Skeletal muscle cell (primary cell): ENCODE measurements around the gene SARNP.
"Not testable (repeated sequence)": the region's sequence is repeated elsewhere in the genome, so short reads cannot be mapped to it uniquely, and the experiment has no call there.

Experiments used
- DNase-seq: peaks from one replicate; pipeline ENCODE4 v3.0.0-alpha.2; 2010; ENCODE audit warnings: low read depth
- H3K4me3 ChIP-seq: 2 replicates; pipeline ENCODE4 v1.5.1; 2011; ENCODE audit warnings: low read depth, mild to moderate bottlenecking, control low read depth, low read length, moderate library complexity

The SARNP gene, protein sequence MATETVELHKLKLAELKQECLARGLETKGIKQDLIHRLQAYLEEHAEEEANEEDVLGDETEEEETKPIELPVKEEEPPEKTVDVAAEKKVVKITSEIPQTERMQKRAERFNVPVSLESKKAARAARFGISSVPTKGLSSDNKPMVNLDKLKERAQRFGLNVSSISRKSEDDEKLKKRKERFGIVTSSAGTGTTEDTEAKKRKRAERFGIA

DNA sequence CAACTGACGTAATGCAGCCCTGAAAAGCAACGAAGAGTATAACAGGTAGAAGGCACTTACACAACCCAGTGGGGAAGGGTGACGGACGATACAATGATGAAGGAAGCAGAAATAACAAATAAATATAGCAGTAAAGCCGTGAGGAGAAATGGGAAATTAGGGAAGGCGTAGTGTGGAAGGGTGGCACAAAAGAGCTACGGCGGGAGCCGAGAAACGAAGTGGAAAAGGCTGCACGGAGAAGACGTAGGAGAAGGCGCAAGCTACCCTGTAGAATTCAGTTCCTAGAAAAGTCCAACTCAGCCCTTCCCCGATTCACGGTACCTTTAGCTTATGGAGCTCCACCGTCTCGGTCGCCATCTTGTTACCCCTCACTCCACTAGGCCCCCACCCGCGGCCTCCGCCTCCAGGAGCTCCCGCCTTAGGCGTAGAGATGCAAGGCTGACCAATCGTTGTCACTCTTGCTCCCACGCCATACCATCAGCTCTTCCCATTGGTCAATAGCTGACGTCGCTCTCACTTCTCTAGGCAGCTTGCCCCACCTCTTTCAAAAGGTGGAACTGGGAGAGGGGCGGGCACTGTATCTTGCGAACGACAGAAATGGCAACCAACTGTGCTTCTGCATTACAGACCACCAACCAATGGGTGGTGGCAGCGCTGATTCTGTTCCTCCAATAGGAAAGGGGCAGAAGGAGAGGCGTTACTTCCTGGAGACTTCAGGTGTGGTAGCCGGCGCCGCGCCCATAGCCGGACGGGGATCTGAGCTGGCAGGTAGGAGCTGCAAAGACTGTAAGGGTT is at the start of gene SARNP, which contains the start of gene ORMDL2:
TSS of gene SARNP (minus strand) at position 380 of the 795 bp plus-strand sequence. CDS start at position 357, 23 bp downstream.
TSS of gene ORMDL2 (plus strand) at position 697 of the 795 bp plus-strand sequence. CDS start 959 bp downstream, outside the sequence.
- peak within 1 kb of the TSS; percentile 60 for H3K4me3 ChIP-seq

DNA sequence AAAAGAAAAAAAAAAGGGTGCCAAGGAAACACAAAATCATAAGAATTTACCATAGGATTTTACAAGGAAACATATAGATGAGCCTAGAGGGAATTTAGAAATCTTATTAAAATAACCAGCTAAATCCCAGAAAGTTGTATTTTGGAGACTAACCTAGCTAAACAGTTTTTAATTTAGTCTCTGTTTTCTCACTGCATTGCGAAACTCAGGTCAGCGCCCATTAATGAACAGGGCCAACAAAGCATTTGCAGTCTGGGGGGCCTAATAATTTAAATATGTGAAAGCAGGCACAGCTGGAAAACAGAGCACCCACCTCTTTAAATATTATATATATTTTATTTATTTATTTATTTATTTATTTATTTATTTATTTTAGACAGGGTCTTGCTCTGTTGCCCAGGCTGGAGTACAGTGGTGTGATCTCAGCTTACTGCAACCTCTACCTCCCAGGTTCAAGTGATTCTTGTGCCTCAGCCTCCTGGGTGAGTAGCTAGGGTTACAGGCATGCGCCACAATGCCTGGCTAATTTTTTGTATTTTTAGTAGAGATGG is 49.0 kb upstream of the SARNP start:
- H3K4me3 ChIP-seq, DNase-seq: not testable (repeated sequence)

More for the DNA sequence above, at the start of gene SARNP, which contains the start of gene ORMDL2:
- peak; percentile 99 for DNase-seq

DNA sequence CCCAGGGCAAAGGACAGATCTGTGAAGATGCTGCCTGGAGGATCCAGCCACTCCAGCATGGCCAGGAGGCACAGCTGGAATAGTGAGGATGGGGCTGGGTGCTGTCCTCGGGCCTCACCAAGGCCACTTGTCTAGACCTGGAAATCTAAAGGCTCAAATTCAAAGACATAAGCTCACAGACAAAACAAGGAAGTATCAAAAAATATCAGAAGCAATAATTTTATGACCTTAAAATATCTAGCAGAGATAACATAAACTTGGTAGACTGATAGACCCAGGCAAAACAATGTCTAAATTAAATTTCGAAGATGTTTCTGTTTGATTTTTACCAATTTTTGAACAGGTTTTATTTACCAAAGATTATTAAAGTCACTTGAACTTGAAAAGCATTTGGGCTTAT is 47.8 kb upstream of the SARNP start:
- DNase-seq = no peak
- no peak overlapping the region for H3K4me3 ChIP-seq

DNA sequence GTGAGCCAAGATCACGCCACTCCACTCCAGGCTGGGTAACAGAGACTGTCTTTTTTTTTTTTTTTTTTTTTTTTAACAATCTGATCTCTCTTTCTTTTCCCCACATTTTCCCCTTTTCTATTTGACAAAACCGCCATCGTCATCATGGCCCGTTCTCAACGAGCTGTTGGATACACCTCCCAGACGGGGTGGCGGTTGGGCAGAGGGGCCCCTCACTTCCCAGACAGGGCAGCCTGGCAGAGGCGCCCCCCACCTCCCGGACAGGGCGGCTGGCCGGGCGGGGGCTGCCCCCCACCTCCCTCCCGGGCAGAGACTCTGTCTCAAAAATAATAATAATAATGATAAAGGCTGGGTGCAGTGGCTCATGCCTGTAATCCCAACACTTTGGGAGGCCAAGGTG is 45.4 kb upstream of the SARNP start:
- DNase-seq, H3K4me3 ChIP-seq: not testable (repeated sequence)

DNA sequence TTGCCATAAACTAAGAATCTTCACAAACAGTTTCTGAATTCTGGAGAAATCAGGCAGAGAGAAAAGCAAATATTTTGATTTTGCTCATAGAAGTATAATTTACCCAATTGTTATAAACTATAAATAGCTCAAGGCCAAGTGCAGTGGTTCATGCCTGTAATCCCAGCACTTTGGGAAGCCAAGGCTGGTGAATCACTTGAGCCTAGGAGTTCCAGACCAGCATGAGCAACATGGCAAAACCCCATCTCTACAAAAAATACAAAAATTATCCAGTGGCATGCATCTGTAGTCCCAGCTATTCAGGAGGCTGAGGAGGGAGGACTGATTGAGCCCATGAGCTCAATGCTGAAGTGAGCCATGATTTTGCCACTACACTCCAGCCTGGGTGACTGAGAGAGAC is 44.8 kb upstream of the SARNP start:
- H3K4me3 ChIP-seq = no peak overlapping the region
- DNase-seq = no peak

DNA sequence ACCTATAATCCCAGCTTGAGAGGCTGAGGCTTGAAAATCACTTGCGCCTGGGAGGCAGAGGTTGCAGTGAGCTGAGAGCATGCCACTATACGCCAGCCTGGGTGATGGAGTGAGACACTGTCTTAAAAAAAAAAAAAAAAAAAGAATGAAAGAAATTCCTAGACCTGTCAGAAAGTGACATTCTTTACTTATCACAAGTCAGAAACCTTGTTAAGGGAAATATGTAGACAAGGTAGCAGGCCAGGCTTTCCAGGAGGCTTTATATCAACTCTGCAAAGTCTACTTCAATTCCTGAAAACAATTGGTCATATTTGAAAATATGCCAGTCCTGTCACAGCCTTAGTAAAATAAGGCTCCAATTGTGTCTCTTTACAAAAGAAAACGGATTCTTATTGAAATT is 44.3 kb upstream of the SARNP start:
- DNase-seq = no peak

DNA sequence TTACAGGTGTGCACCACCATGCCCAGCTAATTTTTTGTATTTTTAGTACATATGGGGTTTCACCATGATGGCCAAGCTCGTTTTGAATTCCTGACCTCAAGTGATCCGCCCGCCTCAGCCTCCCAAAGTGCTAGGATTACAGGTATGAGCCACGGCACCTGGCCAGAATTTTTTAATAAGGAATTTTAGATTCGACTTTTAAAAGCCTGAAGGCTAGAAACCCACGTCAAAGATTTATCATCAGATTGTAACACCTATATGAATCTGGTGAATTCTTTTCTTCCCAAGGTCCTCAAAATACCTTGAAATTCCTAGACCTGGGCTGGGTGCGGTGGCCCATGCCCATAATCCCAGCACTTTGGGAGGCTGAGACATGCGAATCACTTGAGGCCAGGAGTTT is 43.9 kb upstream of the SARNP start:
- no peak for DNase-seq
- no peak overlapping the region for H3K4me3 ChIP-seq

More for the DNA sequence above, 44.3 kb upstream of the SARNP start:
- no peak overlapping the region for H3K4me3 ChIP-seq

DNA sequence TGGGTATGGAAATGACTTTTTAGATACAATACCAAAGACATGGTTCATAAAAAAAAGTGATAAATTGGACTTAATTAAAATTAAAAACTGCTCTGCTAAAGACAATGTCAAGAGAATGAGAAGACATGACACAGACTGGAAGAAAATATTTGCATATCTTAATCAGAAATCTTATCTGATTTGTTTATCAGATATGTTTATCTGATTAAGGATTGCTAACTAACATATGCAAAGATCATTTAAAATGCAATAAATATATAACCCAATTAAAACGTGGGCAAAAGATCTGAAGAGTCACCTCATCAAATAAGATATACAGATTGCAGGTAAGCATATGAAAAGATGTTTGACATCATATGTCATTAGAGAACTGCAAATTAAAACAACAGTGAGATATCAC is 35.2 kb upstream of the SARNP start:
- DNase-seq = no peak
- no peak overlapping the region for H3K4me3 ChIP-seq

DNA sequence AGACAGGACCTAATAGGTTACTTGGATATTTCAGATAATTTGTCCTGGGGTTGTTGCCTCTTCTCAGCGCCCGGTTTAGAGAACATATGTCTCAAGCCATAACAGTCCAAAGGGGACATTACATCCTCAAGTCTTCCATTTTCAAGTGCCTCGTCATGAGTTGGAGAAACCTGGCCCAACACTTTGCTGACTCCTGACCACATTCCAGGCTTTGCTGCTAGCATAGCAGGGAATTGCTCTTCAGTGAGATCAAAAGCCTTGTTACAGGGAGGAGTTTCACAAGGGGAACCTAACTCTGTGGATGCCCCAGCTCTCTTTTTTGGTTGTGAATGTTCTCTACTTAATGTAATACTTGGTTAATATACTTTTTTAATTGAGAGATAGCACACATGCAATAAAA is 33.4 kb upstream of the SARNP start:
- peak; percentile 41 for DNase-seq
- H3K4me3 ChIP-seq = no peak overlapping the region

DNA sequence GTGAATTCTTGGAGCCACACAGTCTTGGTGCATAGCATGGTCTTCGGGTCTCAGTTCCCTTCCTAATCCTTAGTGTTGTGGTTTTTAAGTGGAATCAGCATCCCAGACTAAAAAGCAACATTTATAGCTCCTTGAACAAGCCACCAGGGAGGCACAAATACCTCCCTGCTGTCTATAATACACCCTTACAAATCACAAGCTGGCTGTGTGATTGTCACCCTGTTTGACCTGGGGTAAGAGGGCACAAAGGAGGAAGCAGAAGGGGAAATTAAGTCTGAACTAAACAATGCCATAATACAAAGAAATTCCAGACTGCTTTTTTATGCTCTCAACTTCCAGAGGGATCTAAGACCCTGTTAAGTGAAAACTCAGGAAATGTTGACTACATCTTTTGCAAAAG is 32.9 kb upstream of the SARNP start:
- H3K4me3 ChIP-seq = no peak overlapping the region
- no peak for DNase-seq

DNA sequence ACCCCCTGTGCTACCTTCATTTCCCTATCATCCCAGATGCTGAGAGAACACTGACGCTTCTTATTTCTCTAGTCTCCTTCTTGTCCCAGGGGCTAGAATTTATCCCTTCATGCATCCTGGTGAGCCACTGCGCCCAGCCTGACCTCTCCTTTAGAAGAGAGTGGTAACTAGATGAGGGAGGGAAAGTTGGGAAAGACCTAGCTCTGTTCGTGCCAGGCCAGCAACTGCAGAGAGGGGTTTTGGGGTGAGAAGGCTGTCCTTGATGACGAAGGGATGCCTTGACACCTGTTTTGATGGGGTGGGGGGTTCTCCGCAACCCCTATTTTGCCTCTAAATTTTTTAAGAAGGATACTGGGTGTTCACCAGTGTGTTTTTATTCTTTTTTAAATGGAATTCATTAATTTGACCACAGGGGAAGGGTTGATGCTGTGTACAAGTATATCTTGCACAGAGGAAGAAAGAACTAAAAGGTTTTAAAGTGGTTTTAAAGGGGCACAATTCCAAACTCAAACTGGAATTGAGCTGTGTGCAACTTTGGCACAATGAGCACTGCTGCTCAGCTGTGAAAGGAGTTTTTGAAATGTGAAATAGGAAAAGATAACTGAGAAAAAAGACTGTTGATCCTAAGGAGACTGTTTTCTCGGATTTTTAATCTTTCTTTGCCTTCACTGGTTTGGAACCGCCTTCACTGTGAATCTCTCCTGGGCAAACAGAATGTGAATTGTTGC is 32.3 kb upstream of the SARNP start:
- no peak for DNase-seq
- no peak overlapping the region for H3K4me3 ChIP-seq

DNA sequence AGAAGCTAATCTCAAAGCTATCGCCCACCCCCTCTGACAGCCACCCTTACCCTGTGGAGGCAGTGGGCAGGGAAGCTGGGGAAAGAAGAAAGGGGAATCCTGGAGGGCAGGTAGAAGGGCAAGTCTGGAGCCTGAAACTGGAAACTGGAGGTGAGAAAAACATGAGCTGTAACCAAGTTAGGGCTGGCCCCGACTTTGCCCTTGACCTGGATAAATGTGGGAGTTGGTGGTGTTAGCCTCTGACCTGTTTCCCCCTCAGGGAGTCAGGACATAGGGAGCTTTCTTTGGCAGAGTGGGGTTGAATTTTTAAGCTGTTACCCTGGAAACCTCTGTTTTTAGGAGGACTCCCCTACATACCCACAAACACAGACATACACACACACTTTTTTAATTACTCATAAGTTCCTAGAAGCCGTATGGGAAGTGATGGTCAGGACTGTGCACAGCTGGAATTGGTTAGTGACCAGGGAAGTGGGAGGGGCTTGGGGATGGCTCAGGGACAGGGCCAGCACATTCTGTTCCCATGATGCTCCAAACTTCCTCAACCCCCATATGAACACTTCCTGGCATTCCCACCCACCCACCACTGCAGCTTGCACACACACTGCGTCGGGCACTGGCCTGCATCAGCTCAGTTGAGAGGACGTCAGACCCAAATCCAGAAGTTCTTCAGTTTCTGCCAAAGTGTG is 30.2 kb upstream of the SARNP start:
- peak overlapping the region; percentile 5 for H3K4me3 ChIP-seq
- DNase-seq = peak; percentile 100

DNA sequence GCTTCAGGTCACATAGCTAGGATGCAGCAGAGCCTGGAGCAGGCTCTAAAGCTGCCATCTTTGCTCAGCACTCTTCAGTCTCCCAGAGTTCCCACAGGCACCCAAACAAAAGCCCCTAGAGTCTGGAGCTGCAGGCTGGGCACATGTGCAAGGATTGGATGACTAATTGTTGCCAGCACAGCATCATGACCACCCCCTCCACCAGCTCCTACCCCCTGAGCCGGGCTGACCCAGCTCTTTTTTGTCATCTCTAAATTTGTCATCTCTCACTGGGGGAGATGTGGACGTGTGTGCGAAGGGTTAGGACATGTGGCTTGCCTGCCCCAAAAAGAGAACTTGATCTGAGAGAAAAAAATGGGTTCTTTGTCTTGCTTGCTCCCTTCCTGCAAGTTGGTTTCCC is 29.5 kb upstream of the SARNP start:
- DNase-seq = peak; percentile 88
- no peak overlapping the region for H3K4me3 ChIP-seq

DNA sequence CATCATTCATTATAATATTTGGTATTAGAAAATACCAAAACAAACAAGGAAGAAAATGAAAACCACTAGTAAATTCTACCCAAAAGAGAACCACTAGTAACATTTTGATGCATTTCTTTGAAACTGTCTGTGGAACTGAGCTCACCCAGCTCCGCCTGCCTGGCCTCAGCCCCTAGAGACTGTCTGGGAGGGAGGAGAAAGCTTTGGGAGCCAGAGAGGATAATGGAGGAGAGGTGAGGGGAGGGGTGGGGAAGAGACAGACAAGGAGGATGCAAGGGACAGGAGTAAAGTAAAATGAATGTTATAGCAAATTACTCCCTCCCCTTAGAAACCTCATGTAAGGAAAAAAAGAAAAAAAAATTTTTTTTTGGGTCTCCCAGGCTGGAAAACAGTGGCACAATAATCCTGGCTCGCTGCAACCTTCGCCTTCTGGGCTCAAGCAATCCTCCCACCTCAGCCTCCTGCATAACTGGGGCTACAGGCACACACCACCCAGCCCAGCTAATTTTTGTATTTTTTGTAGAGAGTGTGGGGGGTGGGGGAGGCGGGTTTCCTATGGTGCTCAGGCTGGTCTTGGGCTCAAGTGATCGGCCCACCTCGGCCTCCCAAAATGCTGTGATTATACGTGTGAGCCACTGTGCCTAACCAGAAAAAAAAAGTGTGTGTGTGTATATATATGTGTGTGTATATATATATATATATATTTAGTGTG is 28.4 kb upstream of the SARNP start:
- H3K4me3 ChIP-seq = no peak overlapping the region

DNA sequence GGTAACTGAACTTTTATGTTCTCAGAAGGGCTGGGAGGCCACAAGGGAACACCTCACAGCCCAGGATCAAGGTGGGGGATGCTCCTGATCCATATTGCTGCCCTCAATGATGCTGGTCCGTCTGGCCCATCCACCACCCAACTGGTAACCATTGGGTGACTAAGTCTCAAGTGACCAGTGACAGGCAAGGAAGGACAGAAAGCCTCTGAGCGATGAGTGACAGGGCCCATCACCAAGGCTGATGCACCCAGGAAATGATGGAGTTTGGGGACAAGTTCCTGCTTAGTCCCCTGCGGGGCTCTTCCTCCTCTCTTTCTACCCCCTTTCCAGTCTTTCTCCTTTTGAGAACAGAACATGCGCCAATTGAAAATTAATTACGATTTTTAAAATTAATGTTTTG is 27.8 kb upstream of the SARNP start:
- no peak for DNase-seq
- H3K4me3 ChIP-seq = no peak overlapping the region

More for the DNA sequence above, 28.4 kb upstream of the SARNP start:
- no peak for DNase-seq

DNA sequence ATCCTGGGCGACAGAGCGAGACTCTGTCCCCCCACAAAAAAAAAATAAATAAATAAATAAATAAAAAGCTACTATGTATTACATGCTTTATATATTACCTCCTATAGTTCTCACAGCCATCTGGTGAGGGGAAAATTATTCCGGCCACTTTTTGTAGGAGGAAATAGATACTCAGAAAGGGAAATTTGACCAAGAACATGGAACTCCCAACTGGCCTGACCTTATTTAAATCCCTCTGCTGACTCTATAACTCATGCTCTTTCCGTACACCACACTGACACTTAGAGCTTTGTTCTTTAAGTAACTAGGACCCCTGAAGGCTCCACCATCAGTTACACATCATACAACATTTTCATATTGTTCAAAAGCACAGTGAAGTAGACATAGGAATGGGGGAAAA is 27.4 kb upstream of the SARNP start:
- no peak for DNase-seq
- H3K4me3 ChIP-seq = no peak overlapping the region

DNA sequence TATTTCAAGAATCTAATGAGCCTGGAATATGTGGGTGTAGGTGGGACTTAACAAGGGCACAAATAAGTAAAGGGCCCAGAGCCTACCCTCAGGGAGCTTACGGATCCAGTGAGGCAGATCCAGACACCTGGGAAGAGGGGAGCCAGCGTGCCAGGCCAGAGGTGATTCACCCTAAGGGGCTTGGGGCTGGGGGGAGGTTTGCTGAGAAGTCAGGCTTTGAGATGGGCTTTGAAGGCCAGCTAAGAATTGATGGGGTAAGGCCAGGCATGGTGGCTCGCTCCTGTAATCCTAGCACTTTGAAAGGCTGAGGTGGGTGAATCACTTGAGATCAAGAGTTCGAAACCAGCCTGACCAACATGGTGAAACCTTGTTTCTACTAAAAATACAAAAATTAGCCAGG is 25.9 kb upstream of the SARNP start:
- H3K4me3 ChIP-seq = no peak overlapping the region

DNA sequence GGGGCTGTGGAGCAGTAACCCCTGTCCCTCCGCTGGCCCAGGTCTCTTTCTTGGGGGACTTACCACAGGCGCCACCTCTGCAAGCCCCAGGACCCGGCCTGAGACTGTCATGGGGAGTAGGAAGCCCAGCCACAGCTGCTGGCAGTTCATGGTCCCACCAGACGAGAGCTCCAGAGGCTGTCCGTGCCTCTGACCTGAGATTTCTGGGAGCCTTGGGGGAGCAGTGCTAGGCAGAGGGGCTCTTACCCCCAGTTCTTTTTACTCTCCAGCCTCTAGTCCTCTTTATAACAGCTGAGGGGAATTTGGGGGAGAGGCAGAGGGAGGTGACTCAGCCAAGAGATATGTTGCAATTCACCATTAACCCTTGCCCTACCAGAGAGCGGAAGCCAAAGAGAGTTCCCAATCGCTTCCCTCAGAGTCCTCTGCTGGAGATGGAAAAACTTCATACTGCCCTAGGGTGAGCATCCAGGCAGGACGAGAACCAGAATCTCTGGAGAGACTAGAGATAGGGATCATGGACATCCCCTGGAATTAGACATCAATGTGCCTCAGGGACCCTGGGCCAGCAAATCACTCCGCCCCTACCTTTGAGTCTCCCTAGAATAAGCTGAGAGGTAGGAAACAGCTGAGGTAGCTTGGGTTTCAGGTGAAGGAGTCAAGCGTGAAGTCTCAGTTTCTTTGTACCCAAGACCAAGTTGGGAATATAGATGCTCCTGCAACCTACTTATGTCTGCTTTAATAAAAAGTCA is 25.3 kb upstream of the SARNP start, which contains the start of gene MMP19:
TSS of gene MMP19 (minus strand) at position 256 of the 749 bp plus-strand sequence. CDS start at position 150, 106 bp downstream.
- peak within 1 kb of the TSS; percentile 55 for H3K4me3 ChIP-seq
- DNase-seq = peak; percentile 56

More for the DNA sequence above, 25.9 kb upstream of the SARNP start:
- DNase-seq = no peak
